ENCODE data around the gene SECTM1. TPM values are rescaled to one million over a fixed set of nuclear protein-coding genes. Genes with fewer than 3 reads are reported as not detected.

The SECTM1 gene
- total and polyA plus RNA-seq, 9 donors = 2.6 to 6.3 (median 3.7) TPM

GRCh38 chr17:82334622-82335394, 1.2 kb upstream of the SECTM1 start:
- H3K4me1 ChIP-seq (ENCODE audit: control insufficient read depth, insufficient read depth, low read length) = peaks cover 89% of the 10 kb centered on the region
- no peaks in the 10 kb centered on the region for H3K9me3 ChIP-seq (replicated peaks; ENCODE audit: control insufficient read depth, low read depth, low read length)
- 46% methylated on average over 11 of the region's 16 CpGs for WGBS (ENCODE audit: insufficient coverage)
- H3K27ac ChIP-seq (ENCODE audit: low read length) = no peak overlapping the region
- H3K27me3 ChIP-seq (ENCODE audit: control insufficient read depth, insufficient read depth, low read length) = peaks cover 49% of the 10 kb centered on the region
- no peak for DNase-seq
- peak overlapping the region; percentile 27 for H3K4me3 ChIP-seq (ENCODE audit: low read length)
- no peaks in the 10 kb centered on the region for H3K36me3 ChIP-seq (ENCODE audit: control insufficient read depth, insufficient read depth, low read length)

DNA sequence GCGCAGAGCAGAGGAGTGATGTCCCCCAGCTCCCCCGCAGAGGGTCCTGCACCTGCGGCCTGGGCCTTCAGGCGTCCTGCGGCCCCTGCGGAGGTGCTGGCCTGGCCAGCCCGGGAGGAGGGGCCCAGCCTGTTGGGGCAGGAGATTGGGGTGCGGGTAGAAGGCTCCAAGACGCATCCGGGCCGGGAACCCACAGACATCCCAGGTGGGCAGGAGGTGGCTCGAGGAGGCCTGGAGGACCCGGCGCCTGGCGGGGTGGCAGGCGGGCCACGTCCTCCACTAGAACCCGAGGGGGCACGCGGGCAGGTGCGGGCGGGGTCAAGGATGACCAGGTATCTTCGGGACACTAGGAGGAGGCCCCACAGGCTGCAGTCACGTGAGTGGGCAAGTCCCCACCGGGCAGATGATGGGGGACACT, 647 bp upstream of the SECTM1 start:
- 55% methylated on average over 21 of the region's 25 CpGs for WGBS (ENCODE audit: insufficient coverage)
- no peak for DNase-seq
- no peak overlapping the region for H3K27ac ChIP-seq (ENCODE audit: low read length)
- peaks cover 51% of the 10 kb centered on the region for H3K27me3 ChIP-seq (ENCODE audit: control insufficient read depth, insufficient read depth, low read length)
- peak overlapping the region; percentile 9 for H3K4me3 ChIP-seq (ENCODE audit: low read length)
- H3K4me1 ChIP-seq (ENCODE audit: control insufficient read depth, insufficient read depth, low read length) = peaks cover 90% of the 10 kb centered on the region
- H3K9me3 ChIP-seq (replicated peaks; ENCODE audit: control insufficient read depth, low read depth, low read length) = no peaks in the 10 kb centered on the region
- H3K36me3 ChIP-seq (ENCODE audit: control insufficient read depth, insufficient read depth, low read length) = no peaks in the 10 kb centered on the region

GRCh38 chr17:82332669-82333278, 792 bp downstream of the SECTM1 start:
- no peak overlapping the region for H3K27ac ChIP-seq (ENCODE audit: low read length)
- peaks cover 89% of the 10 kb centered on the region for H3K4me1 ChIP-seq (ENCODE audit: control insufficient read depth, insufficient read depth, low read length)
- no peaks in the 10 kb centered on the region for H3K9me3 ChIP-seq (replicated peaks; ENCODE audit: control insufficient read depth, low read depth, low read length)
- no peaks in the 10 kb centered on the region for H3K36me3 ChIP-seq (ENCODE audit: control insufficient read depth, insufficient read depth, low read length)
- peak overlapping the region; percentile 53 for H3K4me3 ChIP-seq (ENCODE audit: low read length)
- peaks cover 59% of the 10 kb centered on the region for H3K27me3 ChIP-seq (ENCODE audit: control insufficient read depth, insufficient read depth, low read length)
- DNase-seq = peak; percentile 65
- WGBS (ENCODE audit: insufficient coverage) = 15% methylated on average over 32 of the region's 32 CpGs

DNA sequence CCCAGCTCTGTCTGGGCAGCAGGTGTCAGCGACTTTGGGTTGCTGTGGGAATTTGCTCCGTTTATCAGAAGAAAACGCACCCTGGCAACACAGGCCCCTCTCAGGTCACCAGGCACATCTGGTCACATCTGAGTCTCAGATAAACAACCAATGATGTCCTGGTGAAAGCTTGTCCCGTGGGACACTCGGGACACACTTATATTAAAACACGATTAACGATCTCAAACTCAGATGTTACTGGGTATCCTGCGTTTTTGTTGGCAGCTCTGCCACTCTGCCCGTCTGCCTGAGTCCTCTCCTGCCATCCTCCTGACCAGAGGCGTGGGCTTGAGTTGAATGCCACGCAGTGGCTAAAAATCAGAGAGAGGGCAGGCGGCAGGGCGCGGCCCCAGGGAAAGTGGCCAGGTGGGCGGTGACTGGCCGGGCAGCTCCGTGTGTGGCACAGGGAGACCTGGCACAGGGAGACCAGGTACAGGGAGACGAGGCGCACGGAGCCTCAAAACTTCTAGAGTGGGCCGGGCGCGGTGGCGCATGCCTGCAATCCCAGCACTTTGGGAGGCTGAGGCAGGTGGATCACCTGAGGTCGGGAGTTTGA, 2.1 kb downstream of the SECTM1 start:
- Histone ChIP-seq H3K36me3 (ENCODE audit: control insufficient read depth, insufficient read depth, low read length) (no peaks in the 10 kb centered on the region), H3K27ac (ENCODE audit: low read length) (no peak overlapping the region), H3K4me1 (ENCODE audit: control insufficient read depth, insufficient read depth, low read length) (peaks cover 85% of the 10 kb centered on the region), H3K4me3 (ENCODE audit: low read length) (no peak overlapping the region), H3K9me3 (replicated peaks; ENCODE audit: control insufficient read depth, low read depth, low read length) (no peaks in the 10 kb centered on the region), H3K27me3 (ENCODE audit: control insufficient read depth, insufficient read depth, low read length) (peaks cover 60% of the 10 kb centered on the region)
- DNase-seq = no peak
- 83% methylated on average over 24 of the region's 25 CpGs for WGBS (ENCODE audit: insufficient coverage)

- no peaks in the 10 kb centered on the region for H3K36me3 ChIP-seq (ENCODE audit: control insufficient read depth, insufficient read depth, low read length)
- peak overlapping the region; percentile 62 for H3K27ac ChIP-seq (ENCODE audit: low read length)
- H3K4me3 ChIP-seq (ENCODE audit: low read length) = no peak overlapping the region
- peaks cover 78% of the 10 kb centered on the region for H3K4me1 ChIP-seq (ENCODE audit: control insufficient read depth, insufficient read depth, low read length)
- H3K9me3 ChIP-seq (replicated peaks; ENCODE audit: control insufficient read depth, low read depth, low read length) = no peaks in the 10 kb centered on the region
- H3K27me3 ChIP-seq (ENCODE audit: control insufficient read depth, insufficient read depth, low read length) = peaks cover 63% of the 10 kb centered on the region
- 33% methylated on average over 25 of the region's 28 CpGs for WGBS (ENCODE audit: insufficient coverage)
- peak; percentile 88 for DNase-seq
Measured at GRCh38 chr17:82330322-82331239, 3.0 kb downstream of the SECTM1 start.

GRCh38 chr17:82329683-82330321, 3.8 kb downstream of the SECTM1 start:
- peak overlapping the region; percentile 62 for H3K27ac ChIP-seq (ENCODE audit: low read length)
- no peak overlapping the region for H3K4me3 ChIP-seq (ENCODE audit: low read length)
- peaks cover 61% of the 10 kb centered on the region for H3K27me3 ChIP-seq (ENCODE audit: control insufficient read depth, insufficient read depth, low read length)
- no peaks in the 10 kb centered on the region for H3K36me3 ChIP-seq (ENCODE audit: control insufficient read depth, insufficient read depth, low read length)
- no peaks in the 10 kb centered on the region for H3K9me3 ChIP-seq (replicated peaks; ENCODE audit: control insufficient read depth, low read depth, low read length)
- H3K4me1 ChIP-seq (ENCODE audit: control insufficient read depth, insufficient read depth, low read length) = peaks cover 72% of the 10 kb centered on the region
- WGBS (ENCODE audit: insufficient coverage) = 61% methylated on average over 16 of the region's 19 CpGs
- DNase-seq = no peak

- Histone ChIP-seq H3K27me3 (ENCODE audit: control insufficient read depth, insufficient read depth, low read length) (peaks cover 55% of the 10 kb centered on the region), H3K9me3 (replicated peaks; ENCODE audit: control insufficient read depth, low read depth, low read length) (no peaks in the 10 kb centered on the region), H3K4me1 (ENCODE audit: control insufficient read depth, insufficient read depth, low read length) (peaks cover 64% of the 10 kb centered on the region), H3K36me3 (ENCODE audit: control insufficient read depth, insufficient read depth, low read length) (no peaks in the 10 kb centered on the region), H3K27ac (ENCODE audit: low read length) (no peak overlapping the region), H3K4me3 (ENCODE audit: low read length) (no peak overlapping the region)
- no peak for DNase-seq
- 89% methylated on average over 14 of the region's 15 CpGs for WGBS (ENCODE audit: insufficient coverage)
Measured at GRCh38 chr17:82328994-82329507, 4.5 kb downstream of the SECTM1 start.

DNA sequence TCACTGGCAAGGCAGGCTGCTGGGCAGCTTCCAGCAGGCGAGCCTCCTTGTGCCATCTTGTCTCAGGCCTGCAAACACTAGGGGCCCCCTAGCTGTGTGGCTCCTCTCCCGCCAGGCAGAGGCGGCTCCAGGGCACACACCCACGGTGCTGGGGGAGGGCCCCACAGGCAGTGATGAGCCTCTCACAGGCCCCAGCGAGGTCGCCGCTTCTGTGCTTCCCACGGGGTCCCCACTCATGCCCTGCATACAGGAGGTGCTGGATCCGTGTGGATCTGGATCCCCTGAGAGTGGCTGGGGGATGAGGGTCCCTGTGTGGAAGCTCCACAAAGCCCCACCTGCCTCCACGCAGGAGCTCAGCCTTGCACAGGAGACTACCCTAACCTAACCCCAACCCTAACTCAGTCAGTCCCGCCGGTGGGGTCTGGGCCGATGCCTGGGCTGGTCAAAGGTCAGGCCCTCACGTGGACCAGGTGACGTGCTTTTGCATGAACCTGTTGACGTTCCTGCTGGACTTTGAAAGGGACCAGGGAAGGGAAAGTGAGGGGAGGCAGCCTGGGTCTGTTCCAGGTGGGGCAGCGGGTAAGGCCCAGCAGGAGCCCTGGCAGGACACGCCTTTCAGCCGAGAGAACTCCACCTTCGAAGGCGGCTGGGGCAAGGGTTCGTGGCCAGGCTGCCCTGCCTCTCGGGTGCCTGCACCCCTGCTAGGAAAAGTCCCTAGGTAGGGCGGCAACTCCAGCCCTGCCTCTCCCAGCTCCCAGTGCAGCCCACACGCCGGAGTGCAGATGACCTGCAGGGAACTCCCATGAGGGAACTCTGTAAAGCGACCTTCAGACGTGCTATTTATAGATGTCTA, 5.2 kb downstream of the SECTM1 start:
- peaks cover 51% of the 10 kb centered on the region for H3K27me3 ChIP-seq (ENCODE audit: control insufficient read depth, insufficient read depth, low read length)

GRCh38 chr17:82327757-82328140, 5.8 kb downstream of the SECTM1 start:
- no peak for DNase-seq
- Histone ChIP-seq H3K4me3 (ENCODE audit: low read length) (no peak overlapping the region), H3K4me1 (ENCODE audit: control insufficient read depth, insufficient read depth, low read length) (peaks cover 53% of the 10 kb centered on the region), H3K27ac (ENCODE audit: low read length) (no peak overlapping the region), H3K36me3 (ENCODE audit: control insufficient read depth, insufficient read depth, low read length) (no peaks in the 10 kb centered on the region), H3K27me3 (ENCODE audit: control insufficient read depth, insufficient read depth, low read length) (peaks cover 45% of the 10 kb centered on the region), H3K9me3 (replicated peaks; ENCODE audit: control insufficient read depth, low read depth, low read length) (no peaks in the 10 kb centered on the region)
- WGBS (ENCODE audit: insufficient coverage) = 45% methylated on average over 8 of the region's 16 CpGs

More for the DNA sequence above, 5.2 kb downstream of the SECTM1 start:
- Histone ChIP-seq H3K27ac (ENCODE audit: low read length) (no peak overlapping the region), H3K36me3 (ENCODE audit: control insufficient read depth, insufficient read depth, low read length) (no peaks in the 10 kb centered on the region), H3K9me3 (replicated peaks; ENCODE audit: control insufficient read depth, low read depth, low read length) (no peaks in the 10 kb centered on the region), H3K4me3 (ENCODE audit: low read length) (no peak overlapping the region), H3K4me1 (ENCODE audit: control insufficient read depth, insufficient read depth, low read length) (peaks cover 59% of the 10 kb centered on the region)
- no peak for DNase-seq
- WGBS (ENCODE audit: insufficient coverage) = 69% methylated on average over 18 of the region's 28 CpGs

Data from muscle of leg (tissue), 11 donors.